ENCODE measurements around the gene KRT71. TPM values are rescaled to one million over a fixed set of nuclear protein-coding genes. Genes with fewer than 3 reads are reported as not detected.
A peak's percentile ranks its signal among the peaks of the same experiment; 100 is the strongest.

The KRT71 gene
- total RNA-seq, 1 donor from 2014 or later = not detected

- DNase-seq (ENCODE audit: low read depth) (peak; percentile 45), FAIRE-seq (no peak)
- TF ChIP-seq CTCF (IDR thresholded peaks at IDR 0.05; ENCODE audit: insufficient read depth, low read length, severe bottlenecking) = no peak
- H3K4me3 ChIP-seq (ENCODE audit: low read depth, low read length) = no peak overlapping the region
- no peaks in the 10 kb centered on the region for H3K36me3 ChIP-seq (ENCODE audit: control insufficient read depth, insufficient read depth, low read length)
- H3K27me3 ChIP-seq (ENCODE audit: control insufficient read depth, insufficient read depth, low read length) = no peaks in the 10 kb centered on the region
Observed at GRCh38 chr12:52580496-52580895, 27.6 kb upstream of the KRT71 start.

DNA sequence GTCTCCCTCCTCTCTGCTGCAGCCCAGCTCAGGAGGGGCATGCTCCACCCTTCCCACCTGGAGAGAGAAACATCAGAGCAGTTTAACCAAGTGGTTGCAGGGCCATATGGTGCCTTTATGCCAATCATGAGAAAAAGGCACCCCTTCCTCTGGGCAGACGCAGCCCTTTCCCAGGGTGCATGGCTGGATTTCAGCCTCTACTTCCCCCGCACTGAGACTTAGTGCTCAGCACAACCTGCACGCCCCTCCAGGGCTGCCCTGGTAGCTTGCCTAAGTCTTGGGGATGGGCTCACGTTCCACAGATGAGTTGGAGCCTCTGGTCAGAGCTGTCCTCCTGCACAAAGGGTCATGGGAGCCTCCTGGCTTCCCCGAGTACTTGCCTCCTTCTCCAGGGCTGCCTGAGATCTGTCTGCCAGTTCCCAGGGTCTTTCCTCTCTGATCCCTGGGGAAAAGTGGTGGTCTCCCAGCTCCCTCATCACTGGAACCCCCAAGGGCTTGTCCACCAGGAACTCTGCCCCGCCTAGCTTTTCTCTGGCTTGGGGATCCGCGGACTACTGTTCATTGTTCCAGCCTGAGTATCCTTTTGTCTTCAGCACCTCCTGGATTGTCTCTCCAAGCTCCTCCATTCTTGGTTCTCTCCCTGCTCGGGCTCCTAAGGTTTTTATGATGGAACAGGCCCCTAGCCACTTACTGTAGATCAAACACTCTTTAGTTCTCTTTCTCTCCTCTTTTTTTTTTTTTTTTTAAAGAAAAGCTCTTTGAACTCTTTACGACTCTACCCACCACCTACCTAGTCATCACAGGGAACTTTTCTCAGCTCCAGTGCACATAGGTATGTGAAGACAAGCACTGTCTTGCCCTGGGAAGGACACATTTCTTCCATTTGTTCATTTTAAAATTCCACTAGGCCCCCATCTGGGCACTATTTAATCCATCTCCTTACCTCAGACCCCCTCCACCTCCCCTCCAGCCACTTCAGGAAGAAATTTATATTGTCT is 26.8 kb upstream of the KRT71 start:
- Histone ChIP-seq H3K36me3 (ENCODE audit: control insufficient read depth, insufficient read depth, low read length) (no peaks in the 10 kb centered on the region), H3K27me3 (ENCODE audit: control insufficient read depth, insufficient read depth, low read length) (no peaks in the 10 kb centered on the region), H3K4me3 (ENCODE audit: low read depth, low read length) (no peak overlapping the region)
- no peak for TF ChIP-seq CTCF (IDR thresholded peaks at IDR 0.05; ENCODE audit: insufficient read depth, low read length, severe bottlenecking)
- peak; percentile 92 for DNase-seq (ENCODE audit: low read depth)
- no peak for FAIRE-seq

- FAIRE-seq = no peak
- peak; percentile 48 for DNase-seq (ENCODE audit: low read depth)
- no peak for TF ChIP-seq CTCF (IDR thresholded peaks at IDR 0.05; ENCODE audit: insufficient read depth, low read length, severe bottlenecking)
Observed at GRCh38 chr12:52578469-52578868, 25.5 kb upstream of the KRT71 start.

DNA sequence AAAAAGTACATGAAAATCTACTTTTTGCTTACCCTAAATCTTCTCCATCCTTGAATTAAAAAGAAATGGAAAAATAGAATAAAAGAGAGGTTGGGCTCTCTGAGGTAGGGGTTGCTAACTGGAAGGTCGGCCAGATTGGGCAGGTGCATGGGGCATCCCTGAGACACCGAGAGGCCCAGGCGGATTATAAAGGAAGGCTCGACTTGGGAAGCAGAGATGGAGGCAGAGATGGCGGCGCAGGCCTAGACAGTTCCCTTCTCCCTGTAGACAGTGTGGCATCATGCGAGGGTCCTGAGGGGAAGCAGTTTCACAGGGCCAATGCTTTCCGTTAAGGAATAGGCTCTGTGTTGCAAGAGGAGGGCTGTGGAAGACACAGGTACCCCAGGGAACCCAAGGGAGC is 24.4 kb upstream of the KRT71 start:
- no peaks in the 10 kb centered on the region for H3K27me3 ChIP-seq (ENCODE audit: control insufficient read depth, insufficient read depth, low read length)
- no peak overlapping the region for H3K4me3 ChIP-seq (ENCODE audit: low read depth, low read length)
- FAIRE-seq (no peak), DNase-seq (ENCODE audit: low read depth) (no peak)
- TF ChIP-seq CTCF (IDR thresholded peaks at IDR 0.05; ENCODE audit: insufficient read depth, low read length, severe bottlenecking) = no peak
- no peaks in the 10 kb centered on the region for H3K36me3 ChIP-seq (ENCODE audit: control insufficient read depth, insufficient read depth, low read length)

More at GRCh38 chr12:52578469-52578868, 25.5 kb upstream of the KRT71 start:
- Histone ChIP-seq H3K36me3 (ENCODE audit: control insufficient read depth, insufficient read depth, low read length) (no peaks in the 10 kb centered on the region), H3K27me3 (ENCODE audit: control insufficient read depth, insufficient read depth, low read length) (no peaks in the 10 kb centered on the region), H3K4me3 (ENCODE audit: low read depth, low read length) (no peak overlapping the region)

DNA sequence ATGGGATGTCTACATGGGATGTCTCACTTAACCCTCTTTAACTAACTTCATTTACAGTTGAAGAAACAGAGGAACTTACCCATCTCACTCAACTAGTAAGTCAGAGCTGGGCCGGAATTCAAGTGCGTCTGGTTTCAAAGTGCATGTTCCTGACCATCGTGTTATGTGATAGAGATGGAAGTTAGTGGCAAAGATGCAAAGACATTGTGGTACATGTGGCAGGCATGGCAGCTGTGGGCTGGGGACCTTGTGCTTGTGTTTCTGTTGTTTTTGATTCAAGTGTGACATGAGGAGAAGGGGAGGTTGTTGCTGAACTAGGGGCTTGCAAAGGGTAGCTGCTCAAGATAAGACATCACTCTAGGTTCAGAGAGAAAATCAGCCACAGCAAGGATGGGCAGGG is 23.0 kb upstream of the KRT71 start:
- TF ChIP-seq CTCF (IDR thresholded peaks at IDR 0.05; ENCODE audit: insufficient read depth, low read length, severe bottlenecking) = no peak
- DNase-seq (ENCODE audit: low read depth) (no peak), FAIRE-seq (peak; percentile 83)
- no peaks in the 10 kb centered on the region for H3K27me3 ChIP-seq (ENCODE audit: control insufficient read depth, insufficient read depth, low read length)
- no peak overlapping the region for H3K4me3 ChIP-seq (ENCODE audit: low read depth, low read length)
- no peaks in the 10 kb centered on the region for H3K36me3 ChIP-seq (ENCODE audit: control insufficient read depth, insufficient read depth, low read length)

Data from bronchial epithelial cell (primary cell).